ENCODE results near the gene ZNF208. TPM values are rescaled to one million over a fixed set of nuclear protein-coding genes. Genes with fewer than 3 reads are reported as not detected.
A peak's percentile ranks its signal among the peaks of the same experiment; 100 is the strongest.
"Not testable (repeated sequence)": the region's sequence is repeated elsewhere in the genome, so short reads cannot be mapped to it uniquely, and the experiment has no call there.

The ZNF208 gene
- total RNA-seq = 1 to 10 TPM; 1.9 to 6.7 (median 3.2) TPM
- total RNA-seq (2013) = 1.8 TPM
- total RNA-seq = 2.4 to 14.8 (median 6.0) reads per million in 29 experiments

- DNase-seq (peak in 26 of 35 experiments; percentile 1 to 44 (median 15)), ATAC-seq (replicated peaks in 1 of 4) (peak; percentile 40 to 92 (median 70))
- Mint-ChIP-seq H3K4me1 (peaks cover 6 to 11% (median 10%) of the 10 kb centered on the region in 3 donors), H3K9me3 (peaks cover 6 to 22% (median 11%) of the 10 kb centered on the region in 3 donors), H3K27ac (peak within 1 kb of the TSS in 1 of 2 donors; percentile 52), H3K4me3 (peak within 1 kb of the TSS; percentile 65 to 81 (median 79))
- CTCF ChIA-PET; H3K4me1 ChIP-seq (ENCODE audit: control insufficient read depth in 1 of 2, extremely low read depth in 1 of 2, insufficient read depth in 2 of 2, low read length in 2 of 2); H3K36me3 Mint-ChIP-seq; H3K36me3 ChIP-seq (ENCODE audit: control insufficient read depth in 2 of 2, extremely low read depth in 1 of 2, insufficient read depth in 1 of 2, low read length in 1 of 2); H3K27me3 ChIP-seq (replicated peaks in 1 of 2; ENCODE audit: control insufficient read depth in 2 of 2, extremely low read depth in 1 of 2, insufficient read depth in 2 of 2, low read length in 1 of 2); H3K27me3 Mint-ChIP-seq; H3K27ac ChIP-seq (ENCODE audit: low read length); H3K9me3 ChIP-seq: not testable (repeated sequence)
- 12% methylated on average over 25 of the region's 29 CpGs for WGBS (ENCODE audit: insufficient coverage)
- POLR2A ChIA-PET = interaction anchor here in 1 of 2 donors (0.6 kb wide), 1 partner anchor 1586 kb away, joined by 4 read pairs; no protein-coding TSS in a partner anchor
- H3K4me3 ChIP-seq (ENCODE audit: control insufficient read depth in 1 of 2, extremely low read depth in 1 of 2, low read length in 1 of 2) = peak within 1 kb of the TSS in 1 of 2 donors; percentile 30
Observed at GRCh38 chr19:22010437-22011143, at the start of gene ZNF208. ZNF208 (minus strand) TSS chr19:22010943; CDS start chr19:22010794, 149 bp downstream.

GRCh38 chr19:22052644-22053013 lies 41.9 kb upstream of the ZNF208 start:
- Mint-ChIP-seq H3K36me3 (peaks cover 3% of the 10 kb centered on the region), H3K4me3 (peak overlapping the region; percentile 91 to 96 (median 93)), H3K27ac (peak overlapping the region; percentile 76 to 91), H3K27me3 (peaks cover 0 to 3% of the 10 kb centered on the region in 2 donors), H3K9me3 (peaks cover 3 to 4% (median 3%) of the 10 kb centered on the region in 3 donors), H3K4me1 (peaks cover 0 to 14% (median 5%) of the 10 kb centered on the region in 3 donors)
- ChIA-PET POLR2A (interaction anchor here in 1 of 2 donors (0.6 to 1.3 kb wide), 4 partner anchors 8 to 1342 kb away, joined by 3 to 5 read pairs (median 4); partner anchors contain the start of gene ZNF100), CTCF (interaction anchor here in 1 of 2 donors (0.6 to 0.9 kb wide), 4 partner anchors 8 to 1634 kb away, joined by 3 to 4 read pairs (median 4); partner anchors contain the start of genes ZNF429 and ZNF675)
- DNase-seq = peak in 14 of 35 experiments; percentile 1 to 28 (median 8)
- Histone ChIP-seq H3K27ac (ENCODE audit: low read length) (no peak overlapping the region), H3K36me3 (ENCODE audit: control insufficient read depth in 2 of 2, extremely low read depth in 1 of 2, insufficient read depth in 1 of 2, low read length in 1 of 2) (no peaks in the 10 kb centered on the region), H3K27me3 (replicated peaks in 1 of 2; ENCODE audit: control insufficient read depth in 2 of 2, extremely low read depth in 1 of 2, insufficient read depth in 2 of 2, low read length in 1 of 2) (peaks cover 0 to 5% of the 10 kb centered on the region in 2 experiments), H3K4me1 (ENCODE audit: control insufficient read depth in 1 of 2, extremely low read depth in 1 of 2, insufficient read depth in 2 of 2, low read length in 2 of 2) (peaks cover 0 to 6% of the 10 kb centered on the region in 2 experiments), H3K9me3 (no peaks in the 10 kb centered on the region), H3K4me3 (ENCODE audit: control insufficient read depth in 1 of 2, extremely low read depth in 1 of 2, low read length in 1 of 2) (peak overlapping the region; percentile 54 to 79)
- ATAC-seq (replicated peaks in 1 of 4) = peak; percentile 40 to 53 (median 48)
- 7% methylated on average over 14 of the region's 20 CpGs for WGBS (ENCODE audit: insufficient coverage)

- H3K36me3 Mint-ChIP-seq; ATAC-seq (replicated peaks in 1 of 4); H3K4me1 Mint-ChIP-seq; POLR2A ChIA-PET; DNase-seq; H3K4me3 Mint-ChIP-seq; H3K27ac ChIP-seq (ENCODE audit: low read length); H3K27ac Mint-ChIP-seq; H3K9me3 ChIP-seq; H3K4me1 ChIP-seq (ENCODE audit: control insufficient read depth in 1 of 2, extremely low read depth in 1 of 2, insufficient read depth in 2 of 2, low read length in 2 of 2); H3K36me3 ChIP-seq (ENCODE audit: control insufficient read depth in 2 of 2, extremely low read depth in 1 of 2, insufficient read depth in 1 of 2, low read length in 1 of 2); H3K27me3 ChIP-seq (replicated peaks in 1 of 2; ENCODE audit: control insufficient read depth in 2 of 2, extremely low read depth in 1 of 2, insufficient read depth in 2 of 2, low read length in 1 of 2); CTCF ChIA-PET; H3K9me3 Mint-ChIP-seq; H3K27me3 Mint-ChIP-seq; H3K4me3 ChIP-seq (ENCODE audit: control insufficient read depth in 1 of 2, extremely low read depth in 1 of 2, low read length in 1 of 2): not testable (repeated sequence)
- WGBS (ENCODE audit: insufficient coverage) = no CpG with 5 or more reads among the region's 3 CpGs
Observed at GRCh38 chr19:22041151-22041550, 30.4 kb upstream of the ZNF208 start.

- no peaks in the 10 kb centered on the region for H3K27me3 ChIP-seq (replicated peaks in 1 of 2; ENCODE audit: control insufficient read depth in 2 of 2, extremely low read depth in 1 of 2, insufficient read depth in 2 of 2, low read length in 1 of 2)
- Mint-ChIP-seq H3K4me3 (no peak overlapping the region), H3K4me1 (no peaks in the 10 kb centered on the region), H3K27ac (no peak overlapping the region), H3K9me3 (peaks cover 0 to 9% (median 0%) of the 10 kb centered on the region in 3 donors), H3K27me3 (no peaks in the 10 kb centered on the region), H3K36me3 (no peaks in the 10 kb centered on the region)
- POLR2A ChIA-PET = no interaction called here
- H3K36me3 ChIP-seq (ENCODE audit: control insufficient read depth in 2 of 2, extremely low read depth in 1 of 2, insufficient read depth in 1 of 2, low read length in 1 of 2) = no peaks in the 10 kb centered on the region
- H3K4me1 ChIP-seq (ENCODE audit: control insufficient read depth in 1 of 2, extremely low read depth in 1 of 2, insufficient read depth in 2 of 2, low read length in 2 of 2) = no peaks in the 10 kb centered on the region
- ATAC-seq (replicated peaks in 1 of 4) = no peak
- no peaks in the 10 kb centered on the region for H3K9me3 ChIP-seq
- CTCF ChIA-PET = interaction anchor here in 1 of 2 donors (0.6 kb wide), 1 partner anchor 22 kb away, joined by 4 read pairs; no protein-coding TSS in a partner anchor
- DNase-seq = no peak
- H3K27ac ChIP-seq (ENCODE audit: low read length) = no peak overlapping the region
- H3K4me3 ChIP-seq (ENCODE audit: control insufficient read depth in 1 of 2, extremely low read depth in 1 of 2, low read length in 1 of 2) = no peak overlapping the region
Observed at GRCh38 chr19:22030680-22031079, 19.9 kb upstream of the ZNF208 start.

GRCh38 chr19:22026687-22027086 lies 15.9 kb upstream of the ZNF208 start:
- DNase-seq = no peak
- Mint-ChIP-seq H3K27me3 (no peaks in the 10 kb centered on the region), H3K9me3 (peaks cover 0 to 9% (median 5%) of the 10 kb centered on the region in 3 donors), H3K4me3 (no peak overlapping the region), H3K27ac (no peak overlapping the region), H3K4me1 (no peaks in the 10 kb centered on the region), H3K36me3 (no peaks in the 10 kb centered on the region)
- Histone ChIP-seq H3K27ac (ENCODE audit: low read length) (no peak overlapping the region), H3K4me3 (ENCODE audit: control insufficient read depth in 1 of 2, extremely low read depth in 1 of 2, low read length in 1 of 2) (no peak overlapping the region), H3K4me1 (ENCODE audit: control insufficient read depth in 1 of 2, extremely low read depth in 1 of 2, insufficient read depth in 2 of 2, low read length in 2 of 2) (no peaks in the 10 kb centered on the region), H3K36me3 (ENCODE audit: control insufficient read depth in 2 of 2, extremely low read depth in 1 of 2, insufficient read depth in 1 of 2, low read length in 1 of 2) (no peaks in the 10 kb centered on the region), H3K27me3 (replicated peaks in 1 of 2; ENCODE audit: control insufficient read depth in 2 of 2, extremely low read depth in 1 of 2, insufficient read depth in 2 of 2, low read length in 1 of 2) (no peaks in the 10 kb centered on the region), H3K9me3 (no peaks in the 10 kb centered on the region)
- ChIA-PET POLR2A (no interaction called here), CTCF (no interaction called here)
- ATAC-seq (replicated peaks in 1 of 4) = no peak

- H3K27me3 ChIP-seq (replicated peaks in 1 of 2; ENCODE audit: control insufficient read depth in 2 of 2, extremely low read depth in 1 of 2, insufficient read depth in 2 of 2, low read length in 1 of 2); H3K27ac ChIP-seq (ENCODE audit: low read length); DNase-seq; H3K4me3 ChIP-seq (ENCODE audit: control insufficient read depth in 1 of 2, extremely low read depth in 1 of 2, low read length in 1 of 2); H3K27me3 Mint-ChIP-seq; H3K27ac Mint-ChIP-seq; H3K4me1 Mint-ChIP-seq; ATAC-seq (replicated peaks in 1 of 4); H3K4me3 Mint-ChIP-seq; POLR2A ChIA-PET; H3K36me3 ChIP-seq (ENCODE audit: control insufficient read depth in 2 of 2, extremely low read depth in 1 of 2, insufficient read depth in 1 of 2, low read length in 1 of 2); H3K9me3 Mint-ChIP-seq; H3K4me1 ChIP-seq (ENCODE audit: control insufficient read depth in 1 of 2, extremely low read depth in 1 of 2, insufficient read depth in 2 of 2, low read length in 2 of 2); CTCF ChIA-PET; H3K36me3 Mint-ChIP-seq; H3K9me3 ChIP-seq: not testable (repeated sequence)
- 100% methylated on average over 1 of the region's 1 CpG for WGBS (ENCODE audit: insufficient coverage)
Observed at GRCh38 chr19:22025539-22025938, 14.8 kb upstream of the ZNF208 start.
